Measurements from ENCODE around the gene PRKG1. TPM values are rescaled to one million over a fixed set of nuclear protein-coding genes. Genes with fewer than 3 reads are reported as not detected.

Gene PRKG1
- total RNA-seq, 2 donors from 2014 or later: 1.3 to 2.7 TPM

DNA sequence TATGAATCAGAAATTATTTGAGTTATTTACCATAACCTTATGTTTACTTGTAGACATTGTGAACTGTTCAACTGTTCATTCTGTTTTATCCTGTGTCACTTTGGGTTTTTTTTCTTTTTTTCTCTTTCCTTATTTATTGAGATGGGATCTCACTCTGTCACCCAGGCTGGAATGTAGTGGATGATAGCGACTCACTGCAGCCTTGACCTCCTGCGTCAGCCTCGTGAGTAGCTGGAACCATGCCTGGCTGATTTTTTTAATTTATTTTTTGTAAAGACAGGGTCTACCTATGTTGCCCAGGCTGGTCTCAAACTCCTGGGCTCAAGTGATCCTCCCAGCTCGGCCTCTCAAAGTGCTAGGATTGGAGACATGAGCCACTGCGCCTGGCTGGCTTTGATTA, 528.0 kb downstream of the PRKG1 start:
- no peaks in the 10 kb centered on the region for H3K9me3 Mint-ChIP-seq
- no peaks in the 10 kb centered on the region for H3K36me3 ChIP-seq (ENCODE audit: control insufficient read depth, insufficient read depth, low read length)
- no peaks in the 10 kb centered on the region for H3K9me3 ChIP-seq (ENCODE audit: control insufficient read depth, low read length)

GRCh38 chr10:51604579-51604978, 530.3 kb downstream of the PRKG1 start:
- TF ChIP-seq, protein P1, sequence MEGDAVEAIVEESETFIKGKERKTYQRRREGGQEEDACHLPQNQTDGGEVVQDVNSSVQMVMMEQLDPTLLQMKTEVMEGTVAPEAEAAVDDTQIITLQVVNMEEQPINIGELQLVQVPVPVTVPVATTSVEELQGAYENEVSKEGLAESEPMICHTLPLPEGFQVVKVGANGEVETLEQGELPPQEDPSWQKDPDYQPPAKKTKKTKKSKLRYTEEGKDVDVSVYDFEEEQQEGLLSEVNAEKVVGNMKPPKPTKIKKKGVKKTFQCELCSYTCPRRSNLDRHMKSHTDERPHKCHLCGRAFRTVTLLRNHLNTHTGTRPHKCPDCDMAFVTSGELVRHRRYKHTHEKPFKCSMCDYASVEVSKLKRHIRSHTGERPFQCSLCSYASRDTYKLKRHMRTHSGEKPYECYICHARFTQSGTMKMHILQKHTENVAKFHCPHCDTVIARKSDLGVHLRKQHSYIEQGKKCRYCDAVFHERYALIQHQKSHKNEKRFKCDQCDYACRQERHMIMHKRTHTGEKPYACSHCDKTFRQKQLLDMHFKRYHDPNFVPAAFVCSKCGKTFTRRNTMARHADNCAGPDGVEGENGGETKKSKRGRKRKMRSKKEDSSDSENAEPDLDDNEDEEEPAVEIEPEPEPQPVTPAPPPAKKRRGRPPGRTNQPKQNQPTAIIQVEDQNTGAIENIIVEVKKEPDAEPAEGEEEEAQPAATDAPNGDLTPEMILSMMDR (conservative IDR thresholded peaks at IDR 0.05): no peak
- H3K9me3 ChIP-seq (ENCODE audit: control insufficient read depth, low read length): no peaks in the 10 kb centered on the region
- no peak for DNase-seq
- H3K9ac ChIP-seq (ENCODE audit: extremely low read depth, low read length, poor library complexity, severe bottlenecking): no peak overlapping the region
- no peaks in the 10 kb centered on the region for H3K27me3 Mint-ChIP-seq (ENCODE audit: insufficient read depth)
- no peak overlapping the region for H3K27ac Mint-ChIP-seq
- H3K4me1 Mint-ChIP-seq: no peaks in the 10 kb centered on the region
- 91 to 93% methylated on average over 3 to 5 of the region's 5 CpGs for WGBS, 2 experiments (ENCODE audit: insufficient coverage in 1 of 2, insufficient read length in 1 of 2)
- no peak overlapping the region for H3K27ac ChIP-seq (ENCODE audit: low read depth, low read length)
- H3K4me1 ChIP-seq (ENCODE audit: control insufficient read depth, insufficient read depth, low read length): no peaks in the 10 kb centered on the region
- no peaks in the 10 kb centered on the region for H3K9me3 Mint-ChIP-seq
- no peaks in the 10 kb centered on the region for H3K36me3 ChIP-seq (ENCODE audit: control insufficient read depth, insufficient read depth, low read length)
- H3K36me3 Mint-ChIP-seq (ENCODE audit: low read depth): no peaks in the 10 kb centered on the region
- H3K27me3 ChIP-seq (ENCODE audit: control insufficient read depth, insufficient read depth, low read length, poor library complexity, severe bottlenecking): no peaks in the 10 kb centered on the region
- no peak overlapping the region for H3K4me3 Mint-ChIP-seq
- H3K4me3 ChIP-seq (ENCODE audit: low read length): no peak overlapping the region

More for the DNA sequence above, 528.0 kb downstream of the PRKG1 start:
- Mint-ChIP-seq H3K4me1 (no peaks in the 10 kb centered on the region), H3K4me3 (no peak overlapping the region), H3K27ac (no peak overlapping the region), H3K27me3 (ENCODE audit: insufficient read depth) (no peaks in the 10 kb centered on the region), H3K36me3 (ENCODE audit: low read depth) (no peaks in the 10 kb centered on the region)
- TF ChIP-seq, protein P1 (conservative IDR thresholded peaks at IDR 0.05): no peak
- Histone ChIP-seq H3K9ac (ENCODE audit: extremely low read depth, low read length, poor library complexity, severe bottlenecking) (no peak overlapping the region), H3K4me1 (ENCODE audit: control insufficient read depth, insufficient read depth, low read length) (no peaks in the 10 kb centered on the region), H3K27me3 (ENCODE audit: control insufficient read depth, insufficient read depth, low read length, poor library complexity, severe bottlenecking) (no peaks in the 10 kb centered on the region), H3K4me3 (ENCODE audit: low read length) (no peak overlapping the region), H3K27ac (ENCODE audit: low read depth, low read length) (no peak overlapping the region)
- whole genome bisulfite sequencing, 2 experiments (ENCODE audit: insufficient coverage in 1 of 2, insufficient read length in 1 of 2): 92 to 96% methylated on average over 2 to 4 of the region's 5 CpGs
- no peak for DNase-seq

GRCh38 chr10:51606825-51607462, 532.7 kb downstream of the PRKG1 start:
- DNase-seq: no peak
- WGBS, 2 experiments (ENCODE audit: insufficient coverage in 1 of 2, insufficient read length in 1 of 2): 81 to 87% methylated on average over 4 to 6 of the region's 6 CpGs
- no peaks in the 10 kb centered on the region for H3K4me1 Mint-ChIP-seq
- H3K27me3 Mint-ChIP-seq (ENCODE audit: insufficient read depth): no peaks in the 10 kb centered on the region
- Histone ChIP-seq H3K36me3 (ENCODE audit: control insufficient read depth, insufficient read depth, low read length) (no peaks in the 10 kb centered on the region), H3K4me1 (ENCODE audit: control insufficient read depth, insufficient read depth, low read length) (no peaks in the 10 kb centered on the region), H3K9ac (ENCODE audit: extremely low read depth, low read length, poor library complexity, severe bottlenecking) (no peak overlapping the region), H3K9me3 (ENCODE audit: control insufficient read depth, low read length) (no peaks in the 10 kb centered on the region), H3K4me3 (ENCODE audit: low read length) (no peak overlapping the region), H3K27ac (ENCODE audit: low read depth, low read length) (no peak overlapping the region), H3K27me3 (ENCODE audit: control insufficient read depth, insufficient read depth, low read length, poor library complexity, severe bottlenecking) (no peaks in the 10 kb centered on the region)
- no peak overlapping the region for H3K4me3 Mint-ChIP-seq
- H3K9me3 Mint-ChIP-seq: no peaks in the 10 kb centered on the region
- TF ChIP-seq, protein P1 (conservative IDR thresholded peaks at IDR 0.05): no peak
- no peaks in the 10 kb centered on the region for H3K36me3 Mint-ChIP-seq (ENCODE audit: low read depth)
- no peak overlapping the region for H3K27ac Mint-ChIP-seq
